ENCODE measurements around the gene CLEC14A.

DNA sequence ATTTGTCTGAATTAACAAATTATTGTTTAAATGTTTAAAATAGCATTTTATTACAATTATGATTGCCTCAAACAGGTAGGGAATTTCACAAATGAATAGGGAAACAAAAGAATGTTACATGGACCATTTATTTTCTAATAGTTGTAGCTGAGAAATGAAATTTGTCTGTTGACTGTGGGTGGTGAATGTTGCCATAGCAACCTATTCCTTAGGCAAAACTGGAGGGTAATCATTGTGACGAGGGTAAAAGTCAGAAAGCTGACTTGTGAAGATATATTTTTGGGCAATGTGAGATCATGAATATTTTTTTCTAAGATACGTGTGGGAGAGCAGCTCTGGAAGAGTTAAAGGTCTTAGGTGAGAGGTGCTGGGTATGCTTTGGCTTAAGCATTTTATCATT, 24.2 kb upstream of the CLEC14A start:
- TF ChIP-seq, protein P1, sequence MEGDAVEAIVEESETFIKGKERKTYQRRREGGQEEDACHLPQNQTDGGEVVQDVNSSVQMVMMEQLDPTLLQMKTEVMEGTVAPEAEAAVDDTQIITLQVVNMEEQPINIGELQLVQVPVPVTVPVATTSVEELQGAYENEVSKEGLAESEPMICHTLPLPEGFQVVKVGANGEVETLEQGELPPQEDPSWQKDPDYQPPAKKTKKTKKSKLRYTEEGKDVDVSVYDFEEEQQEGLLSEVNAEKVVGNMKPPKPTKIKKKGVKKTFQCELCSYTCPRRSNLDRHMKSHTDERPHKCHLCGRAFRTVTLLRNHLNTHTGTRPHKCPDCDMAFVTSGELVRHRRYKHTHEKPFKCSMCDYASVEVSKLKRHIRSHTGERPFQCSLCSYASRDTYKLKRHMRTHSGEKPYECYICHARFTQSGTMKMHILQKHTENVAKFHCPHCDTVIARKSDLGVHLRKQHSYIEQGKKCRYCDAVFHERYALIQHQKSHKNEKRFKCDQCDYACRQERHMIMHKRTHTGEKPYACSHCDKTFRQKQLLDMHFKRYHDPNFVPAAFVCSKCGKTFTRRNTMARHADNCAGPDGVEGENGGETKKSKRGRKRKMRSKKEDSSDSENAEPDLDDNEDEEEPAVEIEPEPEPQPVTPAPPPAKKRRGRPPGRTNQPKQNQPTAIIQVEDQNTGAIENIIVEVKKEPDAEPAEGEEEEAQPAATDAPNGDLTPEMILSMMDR (conservative IDR thresholded peaks at IDR 0.05; ENCODE audit: low read depth, low read length): no peak
- TF ChIP-seq EZH2 (IDR thresholded peaks at IDR 0.05; ENCODE audit: borderline replicate concordance, low read depth, low read length, poor library complexity, severe bottlenecking): no peak
